Natural killer cell (primary cell): Measurements from ENCODE around the gene MECP2. TPM values are rescaled to one million over a fixed set of nuclear protein-coding genes. Genes with fewer than 3 reads are reported as not detected.

Experiments
- ATAC-seq, 3 donors: fragments of 150-1000 bp in 2 of 3; fragments of 200-7000 bp in 1 of 3; cut with Tn5 transposase; 1 replicate in 1 of 3; 2 replicates in 2 of 3; pipeline ENCODE4 v1.10.0; 2021; ENCODE audit warnings: mild to moderate bottlenecking in 2 of 3, moderate library complexity in 2 of 3
- DNase-seq, 2 donors: peaks; one replicate each; pipeline versions ENCODE4 v3.0.0 to v3.0.0-alpha.2; 2013 to 2021; ENCODE audit warnings: mixed read lengths in 1 of 2
- H3K27ac ChIP-seq: one replicate; pipeline ENCODE4 v1.5.1; 2013; ENCODE audit warnings: mild to moderate bottlenecking, low read length
- H3K27me3 ChIP-seq: one replicate; pipeline ENCODE4 v1.6.1; 2013; ENCODE audit warnings: low read length; ENCODE audit not compliant: control insufficient read depth, insufficient read depth
- H3K36me3 ChIP-seq: one replicate; pipeline ENCODE4 v1.6.1; 2013; ENCODE audit warnings: low read length; ENCODE audit not compliant: control insufficient read depth, insufficient read depth
- H3K4me1 ChIP-seq: one replicate; pipeline ENCODE4 v1.6.1; 2013; ENCODE audit warnings: low read length; ENCODE audit not compliant: control insufficient read depth, insufficient read depth
- H3K4me3 ChIP-seq: one replicate; pipeline ENCODE4 v1.5.1; 2013; ENCODE audit warnings: low read length
- H3K9me3 ChIP-seq: one replicate; pipeline ENCODE4 v1.6.1; 2013; ENCODE audit warnings: low read length; ENCODE audit not compliant: control insufficient read depth, insufficient read depth
- H3K27ac Mint-ChIP-seq, 2 donors: one replicate each; pipeline ENCODE4 v1.8.0; 2022; ENCODE audit warnings: mild to moderate bottlenecking in 2 of 2, mixed read lengths in 2 of 2, moderate library complexity in 1 of 2
- H3K27me3 Mint-ChIP-seq, 2 donors: one replicate each; pipeline ENCODE4 v1.8.0; 2022; ENCODE audit warnings: low read depth in 2 of 2, mixed read lengths in 2 of 2
- H3K36me3 Mint-ChIP-seq: one replicate; pipeline ENCODE4 v1.8.0; 2022; ENCODE audit warnings: mixed read lengths
- H3K4me1 Mint-ChIP-seq, 2 donors: one replicate each; pipeline ENCODE4 v1.8.0; 2022; ENCODE audit warnings: mixed read lengths in 2 of 2
- H3K4me3 Mint-ChIP-seq: one replicate; pipeline ENCODE4 v1.8.0; 2022; ENCODE audit warnings: mild to moderate bottlenecking, moderate library complexity, mixed read lengths
- H3K9me3 Mint-ChIP-seq, 2 donors: one replicate each; pipeline ENCODE4 v1.8.0; 2022; ENCODE audit warnings: mixed read lengths in 2 of 2
- WGBS: methylation state at CpG from one replicate; pipeline ENCODE4 v1.1.7; 2013; ENCODE audit warnings: missing lambda C conversion rate; ENCODE audit not compliant: insufficient coverage; 5-methylcytosine and 5-hydroxymethylcytosine counted together
- intact Hi-C: fragments of 100-400 bp; cut with micrococcal nuclease; formaldehyde crosslinking; loops from one replicate; pipeline ENCODE4 v1.14.2; 2022
- total RNA-seq, 4 donors: library from RNA; stranded (reverse); fragments of 120-200 nt in 1 of 4; gene quantifications; one replicate each; pipeline versions ENCODE4 v1.2.3 to v1.2.4, GENCODE V29; 2013 to 2022
- TF ChIP-seq, protein P1 (sequence below): fragments of 200-600 bp; IDR thresholded peaks from one replicate; pipeline ENCODE4 v1.8.0; 2022; ENCODE audit warnings: antibody characterized with exemption

The MECP2 gene
- total RNA-seq, 3 donors from 2014 or later (not counting 1 experiment from before 2014, with no cell fraction given) = 177 to 198 (median 182) TPM

DNA sequence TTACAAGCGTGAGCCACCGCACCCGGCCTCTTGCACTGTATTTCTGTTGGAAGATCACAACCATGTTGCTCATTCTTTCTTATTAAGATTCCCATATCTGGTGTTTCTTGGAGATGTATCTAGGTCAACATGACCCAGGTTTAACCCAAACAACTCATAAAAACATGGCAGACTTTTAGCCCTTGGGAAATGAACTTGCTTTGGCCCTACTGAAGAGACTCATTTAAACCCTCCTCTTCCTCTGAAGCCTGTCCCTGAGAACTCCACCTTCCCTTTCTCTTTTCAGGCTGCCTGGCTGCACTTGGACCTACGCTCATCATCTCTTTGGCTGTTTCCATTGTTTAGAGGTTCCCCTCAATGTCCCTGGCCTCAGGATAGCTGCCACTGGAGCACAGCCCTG, 23.7 kb upstream of the MECP2 start:
- no peak for ATAC-seq
- H3K9me3 ChIP-seq = no peaks in the 10 kb centered on the region
- Mint-ChIP-seq H3K27ac (peak overlapping the region in 1 of 2 donors; percentile 67), H3K4me3 (no peak overlapping the region), H3K27me3 (no peaks in the 10 kb centered on the region), H3K9me3 (no peaks in the 10 kb centered on the region), H3K36me3 (no peaks in the 10 kb centered on the region), H3K4me1 (peaks cover 20 to 31% of the 10 kb centered on the region in 2 donors)
- no peaks in the 10 kb centered on the region for H3K27me3 ChIP-seq
- H3K36me3 ChIP-seq = no peaks in the 10 kb centered on the region
- WGBS = 100% methylated on average over 1 of the region's 4 CpGs
- TF ChIP-seq, protein P1, sequence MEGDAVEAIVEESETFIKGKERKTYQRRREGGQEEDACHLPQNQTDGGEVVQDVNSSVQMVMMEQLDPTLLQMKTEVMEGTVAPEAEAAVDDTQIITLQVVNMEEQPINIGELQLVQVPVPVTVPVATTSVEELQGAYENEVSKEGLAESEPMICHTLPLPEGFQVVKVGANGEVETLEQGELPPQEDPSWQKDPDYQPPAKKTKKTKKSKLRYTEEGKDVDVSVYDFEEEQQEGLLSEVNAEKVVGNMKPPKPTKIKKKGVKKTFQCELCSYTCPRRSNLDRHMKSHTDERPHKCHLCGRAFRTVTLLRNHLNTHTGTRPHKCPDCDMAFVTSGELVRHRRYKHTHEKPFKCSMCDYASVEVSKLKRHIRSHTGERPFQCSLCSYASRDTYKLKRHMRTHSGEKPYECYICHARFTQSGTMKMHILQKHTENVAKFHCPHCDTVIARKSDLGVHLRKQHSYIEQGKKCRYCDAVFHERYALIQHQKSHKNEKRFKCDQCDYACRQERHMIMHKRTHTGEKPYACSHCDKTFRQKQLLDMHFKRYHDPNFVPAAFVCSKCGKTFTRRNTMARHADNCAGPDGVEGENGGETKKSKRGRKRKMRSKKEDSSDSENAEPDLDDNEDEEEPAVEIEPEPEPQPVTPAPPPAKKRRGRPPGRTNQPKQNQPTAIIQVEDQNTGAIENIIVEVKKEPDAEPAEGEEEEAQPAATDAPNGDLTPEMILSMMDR = no peak
- no peak for DNase-seq
- intact Hi-C loops = no loop called here
- peaks cover 33% of the 10 kb centered on the region for H3K4me1 ChIP-seq
- no peak overlapping the region for H3K27ac ChIP-seq
- H3K4me3 ChIP-seq = no peak overlapping the region

DNA sequence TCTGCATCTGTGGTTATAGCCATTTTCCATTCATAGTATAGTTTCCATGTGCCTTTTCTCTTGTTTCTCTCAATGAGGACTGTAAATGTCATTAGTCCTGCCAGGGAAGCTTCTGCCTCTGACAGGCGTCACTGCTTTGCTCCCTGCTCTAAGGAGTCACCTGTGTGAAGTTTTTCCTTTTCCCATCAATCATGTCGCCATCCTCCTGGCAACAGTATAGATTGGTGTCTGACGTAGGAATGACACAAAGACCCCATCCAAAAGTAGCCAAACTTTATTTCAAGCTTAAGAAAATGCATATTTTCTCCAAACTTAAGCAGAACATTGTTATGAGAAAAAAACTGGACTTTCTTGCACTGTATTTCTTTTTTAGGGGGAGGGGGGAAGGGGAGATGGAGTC, 23.1 kb upstream of the MECP2 start:
- Mint-ChIP-seq H3K27ac (no peak overlapping the region), H3K27me3 (no peaks in the 10 kb centered on the region), H3K4me3 (no peak overlapping the region), H3K4me1 (peaks cover 20 to 31% of the 10 kb centered on the region in 2 donors), H3K36me3 (no peaks in the 10 kb centered on the region), H3K9me3 (no peaks in the 10 kb centered on the region)
- Histone ChIP-seq H3K36me3 (no peaks in the 10 kb centered on the region), H3K4me1 (peaks cover 27% of the 10 kb centered on the region), H3K9me3 (no peaks in the 10 kb centered on the region), H3K27me3 (no peaks in the 10 kb centered on the region), H3K27ac (no peak overlapping the region), H3K4me3 (no peak overlapping the region)
- 80% methylated on average over 1 of the region's 3 CpGs for WGBS
- DNase-seq (no peak), ATAC-seq (no peak)
- TF ChIP-seq, protein P1 = no peak
- intact Hi-C loops = no loop called here

DNA sequence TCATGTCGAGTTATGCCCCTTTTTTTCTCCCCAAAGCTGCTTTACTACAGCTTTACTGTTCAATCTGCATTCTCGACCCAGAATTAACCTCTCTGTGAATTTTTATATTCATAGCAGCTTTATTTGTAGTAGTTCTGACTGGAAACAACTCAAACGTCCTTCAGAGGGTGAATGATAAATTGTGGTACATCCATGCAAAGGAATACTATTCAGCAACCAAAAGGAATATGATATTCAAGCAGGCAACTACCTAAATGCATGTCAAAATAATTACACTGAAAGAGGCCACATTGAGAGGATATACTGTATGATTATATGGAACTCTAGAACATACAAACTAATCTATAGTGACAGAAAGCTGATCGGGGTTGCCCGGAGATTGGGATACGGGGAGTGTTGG, 20.0 kb upstream of the MECP2 start:
- no peak overlapping the region for H3K27ac ChIP-seq
- DNase-seq (no peak), ATAC-seq (no peak)
- Mint-ChIP-seq H3K36me3 (no peaks in the 10 kb centered on the region), H3K4me3 (no peak overlapping the region), H3K4me1 (peaks cover 8 to 13% of the 10 kb centered on the region in 2 donors), H3K9me3 (no peaks in the 10 kb centered on the region), H3K27me3 (peaks cover 0 to 17% of the 10 kb centered on the region in 2 donors), H3K27ac (no peak overlapping the region)
- H3K9me3 ChIP-seq = no peaks in the 10 kb centered on the region
- H3K27me3 ChIP-seq = no peaks in the 10 kb centered on the region
- 93% methylated on average over 4 of the region's 6 CpGs for WGBS
- no peaks in the 10 kb centered on the region for H3K36me3 ChIP-seq
- H3K4me3 ChIP-seq = no peak overlapping the region
- TF ChIP-seq, protein P1 = no peak
- H3K4me1 ChIP-seq = peaks cover 7% of the 10 kb centered on the region
- intact Hi-C loops = no loop called here

DNA sequence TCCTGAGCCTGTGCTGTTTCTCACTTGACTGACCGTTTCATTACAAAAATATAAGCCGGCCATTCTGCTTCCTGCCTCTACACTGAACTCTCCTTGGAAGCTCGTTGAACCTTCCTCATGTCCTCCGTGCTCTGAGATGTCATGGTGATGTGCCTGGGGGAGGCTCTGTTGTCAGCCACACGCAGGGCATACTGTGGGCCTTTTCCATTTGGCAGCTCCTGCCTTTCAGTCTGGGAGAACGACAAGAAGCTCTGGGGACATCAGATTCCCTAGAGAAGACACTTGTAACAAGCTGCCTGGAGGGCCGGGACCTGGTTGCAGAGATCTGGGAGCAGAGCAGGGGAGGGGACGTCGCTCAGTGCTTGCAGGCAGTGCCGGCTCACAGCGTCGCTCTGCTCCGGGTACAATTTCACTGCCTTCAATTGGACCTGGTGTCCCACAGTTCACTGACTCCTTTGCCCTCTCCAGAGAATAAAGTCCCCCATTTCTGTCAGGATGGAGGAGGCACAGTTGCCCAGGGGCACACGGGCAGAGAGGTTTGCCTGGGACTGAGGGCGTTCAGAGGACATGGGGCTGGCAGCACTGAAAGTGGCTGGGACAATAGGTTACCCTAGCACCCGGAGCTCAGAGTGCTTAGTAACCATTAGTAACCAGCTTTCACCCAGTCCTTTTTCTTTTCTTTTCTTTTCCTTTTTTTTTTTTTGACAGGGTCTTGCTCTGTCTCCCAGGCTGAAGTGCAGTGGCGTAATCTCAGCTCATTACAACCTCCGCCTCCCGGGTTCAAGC, 19.1 kb upstream of the MECP2 start:
- no peaks in the 10 kb centered on the region for H3K9me3 Mint-ChIP-seq
- H3K27ac ChIP-seq = no peak overlapping the region
- TF ChIP-seq, protein P1 = no peak
- peaks cover 5% of the 10 kb centered on the region for H3K4me1 ChIP-seq
- DNase-seq (no peak), ATAC-seq (no peak)
- no peaks in the 10 kb centered on the region for H3K9me3 ChIP-seq
- no peaks in the 10 kb centered on the region for H3K27me3 ChIP-seq
- H3K36me3 ChIP-seq = no peaks in the 10 kb centered on the region
- H3K4me3 Mint-ChIP-seq = no peak overlapping the region
- H3K4me1 Mint-ChIP-seq = peaks cover 0 to 5% of the 10 kb centered on the region in 2 donors
- WGBS = 96% methylated on average over 19 of the region's 19 CpGs
- H3K27me3 Mint-ChIP-seq = peaks cover 0 to 17% of the 10 kb centered on the region in 2 donors
- no peak overlapping the region for H3K4me3 ChIP-seq
- no peaks in the 10 kb centered on the region for H3K36me3 Mint-ChIP-seq
- intact Hi-C loops = no loop called here
- no peak overlapping the region for H3K27ac Mint-ChIP-seq
